ENCODE measurements around the gene COL25A1.

DNA sequence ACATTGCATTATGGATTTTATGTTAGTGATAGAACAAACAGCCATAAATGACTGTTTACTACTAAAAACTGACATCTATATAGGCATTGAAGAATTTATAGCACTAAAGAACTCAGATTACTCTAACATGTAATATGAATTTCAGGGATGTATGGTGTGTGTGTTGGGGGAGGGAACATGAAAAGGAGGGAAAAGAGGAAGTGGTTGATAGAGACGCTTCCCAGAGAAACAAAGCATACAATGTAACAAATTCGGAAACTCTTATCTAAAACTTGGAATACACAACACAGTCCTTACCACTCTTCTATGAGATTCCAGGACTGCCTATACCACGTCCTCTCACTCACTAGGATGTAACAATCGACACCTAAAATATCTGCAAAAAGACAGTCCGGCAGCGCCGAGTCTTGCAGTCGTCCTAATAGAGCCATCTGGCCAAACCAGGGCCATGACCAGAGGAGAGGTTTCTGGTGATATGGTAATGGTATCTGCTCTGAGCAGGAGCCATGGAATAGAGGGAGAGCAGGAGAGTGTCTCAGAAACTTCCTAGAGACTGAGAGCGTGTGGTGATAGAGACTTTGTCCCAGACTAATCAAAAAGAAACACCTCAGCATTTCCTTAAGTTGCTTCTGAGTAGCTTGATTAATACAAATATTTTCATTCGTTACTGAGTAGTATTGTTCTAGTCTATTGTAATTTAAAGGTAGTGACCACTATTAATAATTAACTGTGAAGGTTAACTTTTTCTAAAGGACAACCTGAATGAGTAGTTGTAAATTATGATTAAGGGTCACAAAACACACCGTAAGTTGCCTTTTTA is 287.7 kb downstream of the COL25A1 start:
- TF ChIP-seq, protein P1, sequence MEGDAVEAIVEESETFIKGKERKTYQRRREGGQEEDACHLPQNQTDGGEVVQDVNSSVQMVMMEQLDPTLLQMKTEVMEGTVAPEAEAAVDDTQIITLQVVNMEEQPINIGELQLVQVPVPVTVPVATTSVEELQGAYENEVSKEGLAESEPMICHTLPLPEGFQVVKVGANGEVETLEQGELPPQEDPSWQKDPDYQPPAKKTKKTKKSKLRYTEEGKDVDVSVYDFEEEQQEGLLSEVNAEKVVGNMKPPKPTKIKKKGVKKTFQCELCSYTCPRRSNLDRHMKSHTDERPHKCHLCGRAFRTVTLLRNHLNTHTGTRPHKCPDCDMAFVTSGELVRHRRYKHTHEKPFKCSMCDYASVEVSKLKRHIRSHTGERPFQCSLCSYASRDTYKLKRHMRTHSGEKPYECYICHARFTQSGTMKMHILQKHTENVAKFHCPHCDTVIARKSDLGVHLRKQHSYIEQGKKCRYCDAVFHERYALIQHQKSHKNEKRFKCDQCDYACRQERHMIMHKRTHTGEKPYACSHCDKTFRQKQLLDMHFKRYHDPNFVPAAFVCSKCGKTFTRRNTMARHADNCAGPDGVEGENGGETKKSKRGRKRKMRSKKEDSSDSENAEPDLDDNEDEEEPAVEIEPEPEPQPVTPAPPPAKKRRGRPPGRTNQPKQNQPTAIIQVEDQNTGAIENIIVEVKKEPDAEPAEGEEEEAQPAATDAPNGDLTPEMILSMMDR (IDR thresholded peaks at IDR 0.05; ENCODE audit: low read depth, low read length), result no peak
- no peak for TF ChIP-seq MYC (IDR thresholded peaks at IDR 0.05; ENCODE audit: low read depth, low read length)

Measured in NB4 (cell line).